GM20000 (cell line): Measurements from ENCODE around the gene CYP26A1.

Experiments used
- DNase-seq: peaks from one replicate; pipeline ENCODE4 v3.0.0; 2012; ENCODE audit warnings: low spot score
- TF ChIP-seq, protein P1 (sequence below): IDR thresholded peaks from 2 replicates; pipeline ENCODE4 v1.5.1; 2012; ENCODE audit warnings: mild to moderate bottlenecking, control low read depth; ENCODE audit errors: extremely low read depth, missing control alignments

Gene CYP26A1

DNA sequence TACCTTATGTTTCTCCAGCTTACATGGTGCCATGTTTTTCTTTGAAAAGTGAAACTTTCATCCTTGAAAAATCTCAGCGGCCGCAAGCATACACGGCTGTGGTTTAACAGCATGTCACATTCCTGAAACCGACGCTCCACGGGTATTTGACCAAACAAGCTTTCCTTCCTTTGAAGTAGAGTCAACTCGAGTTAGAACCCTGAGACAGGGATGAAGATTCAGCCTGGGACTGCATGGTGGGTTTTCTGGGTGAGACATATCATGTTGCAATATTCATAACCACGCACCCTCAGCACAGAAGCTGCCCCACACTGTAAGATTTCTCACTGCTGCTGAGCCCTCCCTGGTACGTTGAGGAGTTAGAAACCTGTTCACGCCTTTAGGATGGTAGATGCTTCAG is 8.1 kb downstream of the CYP26A1 start:
- DNase-seq = no peak
- TF ChIP-seq, protein P1, sequence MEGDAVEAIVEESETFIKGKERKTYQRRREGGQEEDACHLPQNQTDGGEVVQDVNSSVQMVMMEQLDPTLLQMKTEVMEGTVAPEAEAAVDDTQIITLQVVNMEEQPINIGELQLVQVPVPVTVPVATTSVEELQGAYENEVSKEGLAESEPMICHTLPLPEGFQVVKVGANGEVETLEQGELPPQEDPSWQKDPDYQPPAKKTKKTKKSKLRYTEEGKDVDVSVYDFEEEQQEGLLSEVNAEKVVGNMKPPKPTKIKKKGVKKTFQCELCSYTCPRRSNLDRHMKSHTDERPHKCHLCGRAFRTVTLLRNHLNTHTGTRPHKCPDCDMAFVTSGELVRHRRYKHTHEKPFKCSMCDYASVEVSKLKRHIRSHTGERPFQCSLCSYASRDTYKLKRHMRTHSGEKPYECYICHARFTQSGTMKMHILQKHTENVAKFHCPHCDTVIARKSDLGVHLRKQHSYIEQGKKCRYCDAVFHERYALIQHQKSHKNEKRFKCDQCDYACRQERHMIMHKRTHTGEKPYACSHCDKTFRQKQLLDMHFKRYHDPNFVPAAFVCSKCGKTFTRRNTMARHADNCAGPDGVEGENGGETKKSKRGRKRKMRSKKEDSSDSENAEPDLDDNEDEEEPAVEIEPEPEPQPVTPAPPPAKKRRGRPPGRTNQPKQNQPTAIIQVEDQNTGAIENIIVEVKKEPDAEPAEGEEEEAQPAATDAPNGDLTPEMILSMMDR = no peak

GRCh38 chr10:93083743-93084539 is 10.2 kb downstream of the CYP26A1 start:
- no peak for DNase-seq
- TF ChIP-seq, protein P1 = no peak

GRCh38 chr10:93085272-93085859 is 11.7 kb downstream of the CYP26A1 start:
- no peak for DNase-seq

GRCh38 chr10:93086289-93086688 is 12.6 kb downstream of the CYP26A1 start:
- TF ChIP-seq, protein P1 = no peak
- DNase-seq = no peak

More at GRCh38 chr10:93085272-93085859, 11.7 kb downstream of the CYP26A1 start:
- TF ChIP-seq, protein P1 = no peak

GRCh38 chr10:93087846-93088245 is 14.2 kb downstream of the CYP26A1 start:
- no peak for DNase-seq
- TF ChIP-seq, protein P1 = no peak

GRCh38 chr10:93088466-93088865 is 14.8 kb downstream of the CYP26A1 start:
- TF ChIP-seq, protein P1 = no peak
- no peak for DNase-seq

DNA sequence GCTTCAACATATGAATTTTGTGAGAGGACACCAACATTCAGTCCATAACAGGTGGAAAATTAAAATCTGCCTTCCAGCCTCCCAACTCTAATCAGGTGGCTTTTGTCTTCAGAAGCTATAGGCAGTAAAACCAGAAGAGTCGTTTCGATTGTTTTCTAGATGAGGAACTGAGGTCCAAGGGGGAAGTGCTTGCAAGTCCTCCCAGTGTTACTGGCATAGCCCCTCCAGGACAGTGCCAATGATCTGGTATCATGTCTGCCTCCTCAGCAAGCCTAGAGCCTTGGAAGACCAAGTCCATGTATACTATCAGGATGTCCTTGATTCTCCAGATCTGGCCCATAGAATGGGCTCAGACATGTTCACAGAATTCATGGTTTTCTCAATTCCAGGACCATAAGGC is 16.9 kb downstream of the CYP26A1 start:
- TF ChIP-seq, protein P1 = no peak
- no peak for DNase-seq
